Upper lobe of left lung (tissue), 6 donors: ENCODE data around the gene G2E3. TPM values are rescaled to one million over a fixed set of nuclear protein-coding genes. Genes with fewer than 3 reads are reported as not detected.

Experiments
- ATAC-seq, 2 donors: fragments of 200-7000 bp; cut with Tn5 transposase; one replicate each; pipeline ENCODE4 v1.9.1; 2022; ENCODE audit warnings: mild to moderate bottlenecking in 2 of 2, moderate library complexity in 2 of 2; ENCODE audit not compliant: low FRiP score in 2 of 2
- DNase-seq, 2 donors: peaks; one replicate each; pipeline ENCODE4 v3.0.0-alpha.2; 2019 to 2020
- H3K27ac ChIP-seq, 4 donors: fragments of 200-600 bp; sonication (generic); one replicate each; pipeline ENCODE4 v1.5.1; 2016 to 2019
- H3K27me3 ChIP-seq, 4 donors: fragments of 200-600 bp; sonication (generic); one replicate each; pipeline ENCODE4 v1.5.1; 2017 to 2019
- H3K36me3 ChIP-seq, 4 donors: fragments of 200-600 bp; sonication (generic); one replicate each; pipeline ENCODE4 v1.5.1; 2016 to 2019
- H3K4me1 ChIP-seq, 4 donors: fragments of 200-600 bp; sonication (generic); one replicate each; pipeline ENCODE4 v1.5.1; 2018 to 2019
- H3K4me3 ChIP-seq, 4 donors: fragments of 200-600 bp; sonication (generic); one replicate each; pipeline ENCODE4 v1.5.1; 2017 to 2019; ENCODE audit warnings: mild to moderate bottlenecking in 2 of 4, moderate library complexity in 1 of 4
- H3K9me3 ChIP-seq, 4 donors: fragments of 200-600 bp; sonication (generic); one replicate each; pipeline ENCODE4 v1.5.1; 2018 to 2019
- CTCF ChIP-seq, 6 experiments: fragments of 450-650 bp in 4 of 6; fragments of 200-600 bp in 2 of 6; sonication (generic) in 2 of 6; IDR thresholded peaks; one replicate each; pipeline ENCODE4 v1.5.1; 2016 to 2019; ENCODE audit warnings: antibody characterized with exemption in 6 of 6
- EP300 ChIP-seq, 4 donors: sonication (generic); formaldehyde crosslinking; IDR thresholded peaks; one replicate each; pipeline ENCODE4 v1.5.1; 2017; ENCODE audit warnings: antibody characterized with exemption in 4 of 4, control low read depth in 2 of 4
- POLR2A ChIP-seq, 4 donors: fragments of 450-650 bp; IDR thresholded peaks; one replicate each; pipeline ENCODE4 v1.5.1; 2016 to 2017; ENCODE audit warnings: antibody characterized with exemption in 4 of 4, mild to moderate bottlenecking in 2 of 4
- POLR2AphosphoS5 ChIP-seq, 2 donors: sonication (generic); formaldehyde crosslinking; IDR thresholded peaks; one replicate each; pipeline ENCODE4 v1.5.1; 2017; ENCODE audit warnings: antibody characterized with exemption in 2 of 2
- WGBS, 2 donors: methylation state at CpG; one replicate each; pipeline ENCODE4 v1.1.5; 2017 to 2018; 5-methylcytosine and 5-hydroxymethylcytosine counted together
- total RNA-seq, 6 donors: library from RNA; depleted of rRNA in 4 of 6; stranded (reverse); fragments of >200 nt in 4 of 6; gene quantifications; one replicate each; pipeline versions ENCODE4 v1.1.0 to v1.2.1, GENCODE V29; 2016 to 2021
- donor health status: DM: no; HTN: no; CAD: no; lungs with moderate emphysema.
- donor health status: DM: no; HTN: yes; CAD: no; lungs with severe emphysema.

Gene G2E3
- total RNA-seq, 6 donors from 2014 or later: 8.1 to 15.4 (median 12.6) TPM

GRCh38 chr14:30580616-30581282 lies 21.8 kb downstream of the G2E3 start:
- 88 to 91% methylated on average over 2 of the region's 2 CpGs for whole genome bisulfite sequencing, 2 donors
- Histone ChIP-seq H3K27ac (no peak overlapping the region), H3K4me3 (no peak overlapping the region), H3K9me3 (peaks cover 0 to 7% (median 0%) of the 10 kb centered on the region in 4 donors), H3K36me3 (no peaks in the 10 kb centered on the region), H3K4me1 (no peaks in the 10 kb centered on the region), H3K27me3 (no peaks in the 10 kb centered on the region)
- ATAC-seq (no peak), DNase-seq (no peak)
- TF ChIP-seq POLR2A (IDR thresholded peaks at IDR 0.05) (no peak), EP300 (IDR thresholded peaks at IDR 0.05) (no peak), CTCF (IDR thresholded peaks at IDR 0.05) (no peak), POLR2AphosphoS5 (IDR thresholded peaks at IDR 0.05) (no peak)

- no peaks in the 10 kb centered on the region for H3K36me3 ChIP-seq
- DNase-seq (no peak), ATAC-seq (no peak)
- no peaks in the 10 kb centered on the region for H3K4me1 ChIP-seq
- no peak for TF ChIP-seq POLR2A (IDR thresholded peaks at IDR 0.05)
- TF ChIP-seq POLR2AphosphoS5 (IDR thresholded peaks at IDR 0.05): no peak
- no peak for TF ChIP-seq EP300 (IDR thresholded peaks at IDR 0.05)
- TF ChIP-seq CTCF (IDR thresholded peaks at IDR 0.05): no peak
- WGBS, 2 donors: 91 to 95% methylated on average over 7 of the region's 7 CpGs
- peaks cover 0 to 7% (median 0%) of the 10 kb centered on the region in 4 donors for H3K9me3 ChIP-seq
- H3K4me3 ChIP-seq: no peak overlapping the region
- H3K27ac ChIP-seq: no peak overlapping the region
- no peaks in the 10 kb centered on the region for H3K27me3 ChIP-seq
Measured at GRCh38 chr14:30581283-30581625, 22.3 kb downstream of the G2E3 start.

GRCh38 chr14:30582376-30582775 lies 23.4 kb downstream of the G2E3 start:
- Histone ChIP-seq H3K36me3 (no peaks in the 10 kb centered on the region), H3K4me1 (no peaks in the 10 kb centered on the region), H3K4me3 (no peak overlapping the region), H3K9me3 (peaks cover 0 to 7% (median 0%) of the 10 kb centered on the region in 4 donors), H3K27me3 (no peaks in the 10 kb centered on the region), H3K27ac (no peak overlapping the region)
- 96 to 100% methylated on average over 1 of the region's 1 CpG for WGBS, 2 donors
- ATAC-seq (no peak), DNase-seq (no peak)
- no peak for TF ChIP-seq CTCF (IDR thresholded peaks at IDR 0.05)
- TF ChIP-seq EP300 (IDR thresholded peaks at IDR 0.05): no peak
- no peak for TF ChIP-seq POLR2A (IDR thresholded peaks at IDR 0.05)
- no peak for TF ChIP-seq POLR2AphosphoS5 (IDR thresholded peaks at IDR 0.05)

- no peak overlapping the region for H3K27ac ChIP-seq
- ATAC-seq: no peak
- no peak for DNase-seq
- no peak overlapping the region for H3K4me3 ChIP-seq
- peaks cover 0 to 2% (median under 1%) of the 10 kb centered on the region in 4 donors for H3K36me3 ChIP-seq
- peaks cover 0 to 7% (median 0%) of the 10 kb centered on the region in 4 donors for H3K9me3 ChIP-seq
- H3K4me1 ChIP-seq: no peaks in the 10 kb centered on the region
- TF ChIP-seq CTCF (IDR thresholded peaks at IDR 0.05) (no peak), POLR2AphosphoS5 (IDR thresholded peaks at IDR 0.05) (no peak), EP300 (IDR thresholded peaks at IDR 0.05) (no peak), POLR2A (IDR thresholded peaks at IDR 0.05) (no peak)
- H3K27me3 ChIP-seq: no peaks in the 10 kb centered on the region
Measured at GRCh38 chr14:30584058-30584630, 25.2 kb downstream of the G2E3 start.

GRCh38 chr14:30585204-30585603 lies 26.2 kb downstream of the G2E3 start:
- Histone ChIP-seq H3K27ac (no peak overlapping the region), H3K4me1 (no peaks in the 10 kb centered on the region), H3K9me3 (peaks cover 0 to 7% (median 0%) of the 10 kb centered on the region in 4 donors), H3K4me3 (no peak overlapping the region), H3K27me3 (no peaks in the 10 kb centered on the region), H3K36me3 (peaks cover 0 to 10% (median 8%) of the 10 kb centered on the region in 4 donors)
- DNase-seq (no peak), ATAC-seq (no peak)
- TF ChIP-seq CTCF (IDR thresholded peaks at IDR 0.05): no peak
- no peak for TF ChIP-seq POLR2AphosphoS5 (IDR thresholded peaks at IDR 0.05)
- TF ChIP-seq EP300 (IDR thresholded peaks at IDR 0.05): no peak
- no peak for TF ChIP-seq POLR2A (IDR thresholded peaks at IDR 0.05)
